HEK293 (cell line): Measurements from ENCODE around the gene STOX2.

Experiments
- CTCF ChIA-PET: fragments of 350-600 bp; formaldehyde crosslinking; extraction: SDS; loops from one replicate; lab custom pipeline; 2021; ENCODE audit warnings: antibody characterized with exemption; lab: Yijun Ruan, JAX
- POLR2A ChIA-PET: fragments of 300-600 bp; formaldehyde crosslinking; extraction: SDS; loops from one replicate; lab custom pipeline; 2020; ENCODE audit warnings: antibody characterized with exemption, inconsistent platforms; lab: Yijun Ruan, JAX
- H3K27ac ChIP-seq: fragments of 200-500 bp; sonication (Bioruptor generic); 2 replicates; pipeline ENCODE4 v1.5.1; 2014; ENCODE audit warnings: low read depth, low read length, control low read depth, inconsistent platforms; ENCODE audit errors: extremely low read depth
- H3K36me3 ChIP-seq, 2 experiments: fragments of 200-500 bp in 1 of 2; sonication (Bioruptor generic) in 1 of 2; 1 replicate in 1 of 2; 2 replicates in 1 of 2; pipeline ENCODE4 v1.5.1; 2014 to 2017; ENCODE audit warnings: inconsistent platforms in 2 of 2, low read length in 2 of 2; ENCODE audit not compliant: control insufficient read depth in 2 of 2, insufficient read depth in 1 of 2
- H3K4me1 ChIP-seq: fragments of 200-500 bp; sonication (Bioruptor generic); 2 replicates; pipeline ENCODE4 v1.5.1; 2014; ENCODE audit warnings: mild to moderate bottlenecking, low read length, inconsistent platforms; ENCODE audit not compliant: control insufficient read depth, insufficient read depth
- H3K4me3 ChIP-seq: 2 replicates; pipeline ENCODE4 v1.5.1; 2011; ENCODE audit warnings: low read depth, mild to moderate bottlenecking, control low read depth, low read length, moderate library complexity
- H3K9me3 ChIP-seq: fragments of 200-500 bp; sonication (Bioruptor generic); 2 replicates; pipeline ENCODE4 v1.5.1; 2014; ENCODE audit warnings: low read depth, low read length, inconsistent platforms; ENCODE audit not compliant: control insufficient read depth, insufficient read depth
- AEBP2 ChIP-seq: fragments of 450-650 bp; formaldehyde crosslinking; IDR thresholded peaks from 2 replicates; pipeline ENCODE4 v1.5.1; 2016; ENCODE audit warnings: missing biosample characterization, missing genetic modification characterization, borderline replicate concordance
- GLI4 ChIP-seq: fragments of 450-650 bp; formaldehyde crosslinking; IDR thresholded peaks from 2 replicates; pipeline ENCODE4 v1.5.1; 2016; ENCODE audit warnings: missing biosample characterization, missing genetic modification characterization
- HIC1 ChIP-seq: fragments of 450-650 bp; formaldehyde crosslinking; IDR thresholded peaks from 2 replicates; pipeline ENCODE4 v1.5.1; 2016; ENCODE audit warnings: missing biosample characterization, missing genetic modification characterization
- IKZF3 ChIP-seq: fragments of 450-650 bp; IDR thresholded peaks from 2 replicates; pipeline ENCODE4 v1.5.0; 2018; ENCODE audit warnings: missing biosample characterization, mild to moderate bottlenecking, missing genetic modification characterization, moderate library complexity
- SP3 ChIP-seq: fragments of 450-650 bp; formaldehyde crosslinking; IDR thresholded peaks from 2 replicates; pipeline ENCODE4 v1.5.1; 2016; ENCODE audit warnings: missing biosample characterization, missing genetic modification characterization
- ZBTB7A ChIP-seq: fragments of 450-650 bp; formaldehyde crosslinking; IDR thresholded peaks from 2 replicates; pipeline ENCODE4 v1.5.1; 2016; ENCODE audit warnings: low read depth, missing biosample characterization, missing genetic modification characterization
- ZNF169 ChIP-seq: fragments of 450-650 bp; formaldehyde crosslinking; IDR thresholded peaks from 2 replicates; pipeline ENCODE4 v1.5.1; 2016; ENCODE audit warnings: missing biosample characterization, missing genetic modification characterization
- ZNF2 ChIP-seq: fragments of 450-650 bp; formaldehyde crosslinking; IDR thresholded peaks from 2 replicates; pipeline ENCODE4 v1.5.1; 2016; ENCODE audit warnings: missing biosample characterization, missing genetic modification characterization
- ZNF214 ChIP-seq: fragments of 450-650 bp; formaldehyde crosslinking; IDR thresholded peaks from 2 replicates; pipeline ENCODE4 v1.5.1; 2017; ENCODE audit warnings: missing biosample characterization, mild to moderate bottlenecking, missing genetic modification characterization, borderline replicate concordance
- ZNF280D ChIP-seq: fragments of 450-650 bp; formaldehyde crosslinking; IDR thresholded peaks from 2 replicates; pipeline ENCODE4 v1.5.1; 2016; ENCODE audit warnings: missing biosample characterization, missing genetic modification characterization
- ZNF514 ChIP-seq: fragments of 450-650 bp; formaldehyde crosslinking; IDR thresholded peaks from 2 replicates; pipeline ENCODE4 v1.5.1; 2016; ENCODE audit warnings: missing biosample characterization, missing genetic modification characterization
- ZNF549 ChIP-seq: fragments of 450-650 bp; IDR thresholded peaks from 2 replicates; pipeline ENCODE4 v1.5.1; 2018; ENCODE audit warnings: missing biosample characterization, missing genetic modification characterization, mild to moderate bottlenecking, inconsistent platforms, moderate library complexity
- ZNF561 ChIP-seq: fragments of 450-650 bp; IDR thresholded peaks from 2 replicates; pipeline ENCODE4 v1.5.1; 2018; ENCODE audit warnings: missing biosample characterization, missing genetic modification characterization, borderline replicate concordance
- ZNF580 ChIP-seq: fragments of 450-650 bp; formaldehyde crosslinking; IDR thresholded peaks from 2 replicates; pipeline ENCODE4 v1.5.1; 2016; ENCODE audit warnings: missing biosample characterization, missing genetic modification characterization
- ZNF626 ChIP-seq: fragments of 450-650 bp; sonication (Bioruptor Pico); formaldehyde crosslinking; IDR thresholded peaks from 2 replicates; pipeline ENCODE4 v1.5.1; 2018; ENCODE audit warnings: missing biosample characterization, missing genetic modification characterization, inconsistent platforms
- ZNF76 ChIP-seq: fragments of 450-650 bp; formaldehyde crosslinking; IDR thresholded peaks from 2 replicates; pipeline ENCODE4; 2016; ENCODE audit warnings: low read depth, missing biosample characterization, missing genetic modification characterization, borderline replicate concordance
- ZNF843 ChIP-seq: fragments of 450-650 bp; formaldehyde crosslinking; IDR thresholded peaks from 2 replicates; pipeline ENCODE4 v1.5.1; 2016; ENCODE audit warnings: missing biosample characterization, missing genetic modification characterization
- ZSCAN30 ChIP-seq: fragments of 450-650 bp; IDR thresholded peaks from 2 replicates; pipeline ENCODE4 v1.5.1; 2018; ENCODE audit warnings: missing biosample characterization, mild to moderate bottlenecking, missing genetic modification characterization, moderate library complexity
- TF ChIP-seq, protein P1 (sequence below): fragments of 450-650 bp; formaldehyde crosslinking; IDR thresholded peaks from 2 replicates; pipeline ENCODE4; 2016; ENCODE audit warnings: missing biosample characterization, missing genetic modification characterization
- TF ChIP-seq, protein P2 (sequence below): fragments of 450-650 bp; formaldehyde crosslinking; IDR thresholded peaks from 2 replicates; pipeline ENCODE4 v1.5.0; 2017; ENCODE audit warnings: missing biosample characterization, missing genetic modification characterization, borderline replicate concordance

The STOX2 gene

GRCh38 chr4:184061582-184061981 is 156.5 kb downstream of the STOX2 start (continued):
- TF ChIP-seq ZNF280D (tag by site-specific recombination), result no peak
- TF ChIP-seq, protein P1, sequence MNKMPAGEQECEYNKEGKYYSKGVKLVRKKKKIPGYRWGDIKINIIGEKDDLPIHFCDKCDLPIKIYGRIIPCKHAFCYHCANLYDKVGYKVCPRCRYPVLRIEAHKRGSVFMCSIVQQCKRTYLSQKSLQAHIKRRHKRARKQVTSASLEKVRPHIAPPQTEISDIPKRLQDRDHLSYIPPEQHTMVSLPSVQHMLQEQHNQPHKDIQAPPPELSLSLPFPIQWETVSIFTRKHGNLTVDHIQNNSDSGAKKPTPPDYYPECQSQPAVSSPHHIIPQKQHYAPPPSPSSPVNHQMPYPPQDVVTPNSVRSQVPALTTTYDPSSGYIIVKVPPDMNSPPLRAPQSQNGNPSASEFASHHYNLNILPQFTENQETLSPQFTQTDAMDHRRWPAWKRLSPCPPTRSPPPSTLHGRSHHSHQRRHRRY (tag by site-specific recombination), result no peak

DNA sequence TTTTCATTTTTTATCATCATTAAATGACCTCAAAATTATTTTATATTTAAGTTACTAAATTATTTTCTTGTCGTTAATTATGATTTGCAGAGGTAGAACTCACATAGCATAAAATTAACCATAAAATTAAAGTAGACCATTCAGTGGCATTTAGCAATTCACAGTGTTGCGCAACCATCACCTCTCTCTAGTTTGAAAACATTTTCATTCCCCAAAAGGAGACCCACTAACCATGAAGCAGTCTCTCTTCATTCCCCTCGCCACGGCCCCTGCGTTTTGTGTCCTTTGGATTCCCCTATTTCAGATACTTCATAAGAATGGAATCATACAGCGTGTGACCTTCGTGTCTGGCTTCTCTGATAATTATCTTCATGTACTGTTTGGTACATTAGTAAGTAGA is 157.7 kb downstream of the STOX2 start:
- POLR2A ChIA-PET, result no interaction called here
- H3K4me1 ChIP-seq, result peaks cover 5% of the 10 kb centered on the region
- H3K36me3 ChIP-seq, result no peaks in the 10 kb centered on the region
- CTCF ChIA-PET, result no interaction called here
- H3K27ac ChIP-seq, result no peak overlapping the region
- H3K9me3 ChIP-seq, result no peaks in the 10 kb centered on the region
- TF ChIP-seq ZNF843 (tag by site-specific recombination) (no peak), HIC1 (tag by site-specific recombination) (no peak), ZNF580 (no peak), ZSCAN30 (tag by site-specific recombination) (no peak), AEBP2 (tag by site-specific recombination) (no peak), ZNF549 (tag by site-specific recombination) (no peak), ZNF214 (tag by site-specific recombination) (no peak), ZBTB7A (tag by site-specific recombination) (no peak), ZNF561 (tag by site-specific recombination) (no peak), ZNF2 (tag by site-specific recombination) (no peak), ZNF76 (tag by site-specific recombination) (no peak), ZNF514 (tag by site-specific recombination) (no peak), IKZF3 (no peak), SP3 (no peak), ZNF626 (tag by site-specific recombination) (no peak), GLI4 (tag by site-specific recombination) (no peak), ZNF169 (tag by site-specific recombination) (no peak)
- TF ChIP-seq, protein P2, sequence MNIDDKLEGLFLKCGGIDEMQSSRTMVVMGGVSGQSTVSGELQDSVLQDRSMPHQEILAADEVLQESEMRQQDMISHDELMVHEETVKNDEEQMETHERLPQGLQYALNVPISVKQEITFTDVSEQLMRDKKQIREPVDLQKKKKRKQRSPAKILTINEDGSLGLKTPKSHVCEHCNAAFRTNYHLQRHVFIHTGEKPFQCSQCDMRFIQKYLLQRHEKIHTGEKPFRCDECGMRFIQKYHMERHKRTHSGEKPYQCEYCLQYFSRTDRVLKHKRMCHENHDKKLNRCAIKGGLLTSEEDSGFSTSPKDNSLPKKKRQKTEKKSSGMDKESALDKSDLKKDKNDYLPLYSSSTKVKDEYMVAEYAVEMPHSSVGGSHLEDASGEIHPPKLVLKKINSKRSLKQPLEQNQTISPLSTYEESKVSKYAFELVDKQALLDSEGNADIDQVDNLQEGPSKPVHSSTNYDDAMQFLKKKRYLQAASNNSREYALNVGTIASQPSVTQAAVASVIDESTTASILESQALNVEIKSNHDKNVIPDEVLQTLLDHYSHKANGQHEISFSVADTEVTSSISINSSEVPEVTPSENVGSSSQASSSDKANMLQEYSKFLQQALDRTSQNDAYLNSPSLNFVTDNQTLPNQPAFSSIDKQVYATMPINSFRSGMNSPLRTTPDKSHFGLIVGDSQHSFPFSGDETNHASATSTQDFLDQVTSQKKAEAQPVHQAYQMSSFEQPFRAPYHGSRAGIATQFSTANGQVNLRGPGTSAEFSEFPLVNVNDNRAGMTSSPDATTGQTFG (tag by site-specific recombination), result no peak
- H3K4me3 ChIP-seq, result no peak overlapping the region
